ENCODE results near the gene SAPCD1.

Gene SAPCD1

GRCh38 chr6:31729979-31730630 lies 32.4 kb upstream of the SAPCD1 start:
- in situ Hi-C loops (cut with MboI; ENCODE audit: low pct_unique_long_range_greater_than_20kb, low sequenced_read_pairs, unreplicated experiment) = no loop called here

DNA sequence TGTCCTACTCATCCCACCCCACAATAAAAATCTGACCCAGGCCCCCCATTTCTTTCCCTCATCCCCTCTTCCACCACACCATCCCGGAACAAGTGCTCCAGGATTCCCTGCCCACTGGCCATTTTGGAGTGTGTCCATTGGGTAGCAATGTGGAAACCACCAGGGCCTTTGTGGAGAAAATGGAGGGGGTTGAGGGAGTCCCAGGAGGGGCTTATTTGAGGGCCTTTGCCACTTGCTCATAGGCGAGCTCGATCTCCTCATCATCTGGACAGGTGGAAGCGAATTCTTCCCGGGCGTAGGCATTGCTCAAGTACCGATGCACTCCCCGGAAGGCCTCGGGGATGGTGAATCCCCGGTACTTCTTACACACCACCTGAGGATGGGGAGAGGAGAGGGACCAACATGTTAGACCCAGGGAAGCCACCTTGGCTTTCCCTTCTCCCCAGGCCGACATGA lies 31.8 kb upstream of the SAPCD1 start:
- TF ChIP-seq CTCF (IDR thresholded peaks at IDR 0.05; ENCODE audit: extremely low read depth, insufficient read depth, missing control alignments) = no peak
- DNase-seq (ENCODE audit: low spot score) = no peak
- in situ Hi-C loops (cut with MboI; ENCODE audit: low pct_unique_long_range_greater_than_20kb, low sequenced_read_pairs, unreplicated experiment) = no loop called here

More at GRCh38 chr6:31729979-31730630, 32.4 kb upstream of the SAPCD1 start:
- TF ChIP-seq CTCF (IDR thresholded peaks at IDR 0.05; ENCODE audit: extremely low read depth, insufficient read depth, missing control alignments) = peak; percentile 5
- peak; percentile 86 for DNase-seq (ENCODE audit: low spot score)

DNA sequence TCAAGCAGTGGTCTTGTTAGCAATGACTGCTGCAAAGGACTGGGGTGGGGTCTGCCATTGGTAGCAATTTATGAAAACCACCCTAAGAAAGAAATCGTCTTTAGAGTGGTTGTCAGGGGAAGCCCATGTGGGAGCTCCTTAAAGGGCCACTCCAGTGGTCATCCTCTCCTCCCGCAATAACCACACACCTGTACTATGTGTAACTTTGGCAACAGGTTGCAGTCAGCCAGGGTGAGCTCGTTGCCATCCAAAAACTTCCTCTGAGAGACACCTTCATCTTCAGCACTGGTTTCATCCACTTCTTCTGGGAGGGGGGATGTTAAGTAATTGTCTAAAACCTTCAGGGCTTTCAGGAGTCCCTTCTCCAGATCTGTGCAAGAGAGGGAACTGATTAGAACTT lies 30.4 kb upstream of the SAPCD1 start:
- no peak for TF ChIP-seq CTCF (IDR thresholded peaks at IDR 0.05; ENCODE audit: extremely low read depth, insufficient read depth, missing control alignments)
- in situ Hi-C loops (cut with MboI; ENCODE audit: low pct_unique_long_range_greater_than_20kb, low sequenced_read_pairs, unreplicated experiment) = no loop called here
- DNase-seq (ENCODE audit: low spot score) = no peak

- TF ChIP-seq CTCF (IDR thresholded peaks at IDR 0.05; ENCODE audit: extremely low read depth, insufficient read depth, missing control alignments) = no peak
- in situ Hi-C loops (cut with MboI; ENCODE audit: low pct_unique_long_range_greater_than_20kb, low sequenced_read_pairs, unreplicated experiment) = no loop called here
- no peak for DNase-seq (ENCODE audit: low spot score)
Observed at GRCh38 chr6:31733734-31734133, 28.7 kb upstream of the SAPCD1 start.

- TF ChIP-seq CTCF (IDR thresholded peaks at IDR 0.05; ENCODE audit: extremely low read depth, insufficient read depth, missing control alignments) = no peak
- no peak for DNase-seq (ENCODE audit: low spot score)
- in situ Hi-C loops (cut with MboI; ENCODE audit: low pct_unique_long_range_greater_than_20kb, low sequenced_read_pairs, unreplicated experiment) = no loop called here
Observed at GRCh38 chr6:31734247-31734820, 28.1 kb upstream of the SAPCD1 start.

DNA sequence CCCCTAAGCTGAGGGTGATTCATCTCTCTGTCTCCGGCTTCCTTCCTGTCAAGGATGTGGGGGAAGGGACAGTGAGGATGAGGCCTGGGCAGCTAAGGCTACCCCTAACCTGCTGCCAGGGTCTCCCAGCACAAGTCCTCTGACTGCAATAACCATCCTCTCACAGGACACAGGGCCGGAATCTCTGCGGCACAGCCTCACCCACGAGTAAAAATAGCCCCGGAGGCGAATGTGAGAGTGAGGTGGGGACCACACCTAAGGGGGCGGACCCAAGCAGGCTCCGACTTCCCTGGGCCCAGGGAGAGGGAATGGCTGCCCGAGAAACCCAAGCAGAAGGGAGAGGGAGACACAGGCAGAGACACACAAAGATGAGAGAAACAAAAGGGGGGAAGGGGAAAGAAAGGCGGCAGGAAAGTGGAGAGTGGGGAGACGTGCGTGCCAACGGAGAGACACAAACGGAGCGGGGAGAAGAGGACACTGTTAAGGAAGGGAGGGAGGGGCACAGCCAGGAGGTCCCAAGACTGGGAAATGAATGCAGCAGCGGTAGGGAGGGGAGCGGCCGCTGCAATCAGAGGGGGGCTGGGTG lies 27.5 kb upstream of the SAPCD1 start:
- in situ Hi-C loops (cut with MboI; ENCODE audit: low pct_unique_long_range_greater_than_20kb, low sequenced_read_pairs, unreplicated experiment) = no loop called here
- DNase-seq (ENCODE audit: low spot score) = peak; percentile 79

More for the DNA sequence above, 27.5 kb upstream of the SAPCD1 start:
- no peak for TF ChIP-seq CTCF (IDR thresholded peaks at IDR 0.05; ENCODE audit: extremely low read depth, insufficient read depth, missing control alignments)
